ENCODE results near the gene ZMIZ1.

- TF ChIP-seq CTCF (IDR thresholded peaks at IDR 0.05 in 4 of 5, conservative IDR thresholded peaks at IDR 0.05 in 1 of 5) (peak in 1 of 5 experiments; percentile 14), POLR2A (IDR thresholded peaks at IDR 0.05) (no peak)
Measured at GRCh38 chr10:79070081-79070605, 1.4 kb downstream of the ZMIZ1 start.

Measured in gastrocnemius medialis (tissue), 4 donors.